GM23338 (cell line): ENCODE results near the gene TNS3. TPM values are rescaled to one million over a fixed set of nuclear protein-coding genes. Genes with fewer than 3 reads are reported as not detected.

Experiments used
- ATAC-seq: fragments of 200-7000 bp; cut with Tn5 transposase; 3 replicates; pipeline ENCODE4 v1.9.1; 2020
- DNase-seq: peaks from one replicate; pipeline ENCODE4 v3.0.0-alpha.2; 2015; ENCODE audit warnings: low spot score
- H2AFZ ChIP-seq: fragments of 200-600 bp; sonication (generic); 2 replicates; pipeline ENCODE4 v1.8.0; 2016; ENCODE audit warnings: antibody characterized with exemption, mild to moderate bottlenecking, moderate library complexity
- H3F3A ChIP-seq: fragments of 200-600 bp; sonication (generic); replicated peaks from 2 replicates; pipeline ENCODE4 v1.8.0; 2017; ENCODE audit warnings: antibody characterized with exemption, mixed run types, low read depth
- H3K27ac ChIP-seq: fragments of 200-600 bp; sonication (generic); 2 replicates; pipeline ENCODE4 v1.6.1; 2016; ENCODE audit warnings: low read depth
- H3K27me3 ChIP-seq: fragments of 200-600 bp; sonication (generic); 2 replicates; pipeline ENCODE4 v1.8.0; 2016; ENCODE audit warnings: mild to moderate bottlenecking, mixed run types, moderate library complexity; ENCODE audit not compliant: insufficient read depth
- H3K36me3 ChIP-seq: fragments of 200-600 bp; sonication (generic); 2 replicates; pipeline ENCODE4 v1.8.0; 2016; ENCODE audit warnings: mild to moderate bottlenecking; ENCODE audit not compliant: insufficient read depth
- H3K4me1 ChIP-seq: fragments of 200-600 bp; sonication (generic); 2 replicates; pipeline ENCODE4 v1.8.0; 2016; ENCODE audit warnings: mild to moderate bottlenecking, moderate library complexity; ENCODE audit not compliant: insufficient read depth
- H3K4me2 ChIP-seq: fragments of 200-600 bp; sonication (generic); 2 replicates; pipeline ENCODE4 v1.7.1; 2017; ENCODE audit warnings: mixed run types
- H3K4me3 ChIP-seq: fragments of 200-600 bp; sonication (generic); 2 replicates; pipeline ENCODE4 v1.6.1; 2016; ENCODE audit warnings: mixed run types
- H3K79me2 ChIP-seq: fragments of 200-600 bp; sonication (generic); replicated peaks from 2 replicates; pipeline ENCODE4 v1.8.0; 2017; ENCODE audit warnings: mild to moderate bottlenecking; ENCODE audit not compliant: insufficient read depth
- H3K9me2 ChIP-seq: fragments of 200-600 bp; sonication (generic); 2 replicates; pipeline ENCODE4 v1.8.0; 2017; ENCODE audit not compliant: insufficient read depth
- H4K20me1 ChIP-seq: fragments of 200-600 bp; sonication (generic); replicated peaks from 2 replicates; pipeline ENCODE4 v1.8.0; 2017; ENCODE audit warnings: mild to moderate bottlenecking; ENCODE audit not compliant: insufficient read depth
- H3K27ac Mint-ChIP-seq: 2 replicates; pipeline ENCODE4 v1.8.0; 2020; ENCODE audit warnings: inconsistent platforms, mild to moderate bottlenecking, moderate library complexity, mixed read lengths
- H3K27me3 Mint-ChIP-seq: 3 replicates; pipeline ENCODE4 v1.8.0; 2022; ENCODE audit warnings: low read depth, mild to moderate bottlenecking, moderate library complexity, mixed read lengths, inconsistent platforms; ENCODE audit not compliant: insufficient read depth, poor library complexity
- H3K36me3 Mint-ChIP-seq: 3 replicates; pipeline ENCODE4 v1.8.0; 2021; ENCODE audit warnings: low read depth, mild to moderate bottlenecking, inconsistent platforms, moderate library complexity, mixed read lengths
- H3K4me1 Mint-ChIP-seq: 3 replicates; pipeline ENCODE4 v1.8.0; 2020; ENCODE audit warnings: mild to moderate bottlenecking, inconsistent platforms, mixed read lengths
- H3K4me3 Mint-ChIP-seq: 3 replicates; pipeline ENCODE4 v1.8.0; 2021; ENCODE audit warnings: moderate library complexity, mild to moderate bottlenecking, inconsistent platforms, mixed read lengths
- H3K9me3 Mint-ChIP-seq: 3 replicates; pipeline ENCODE4 v1.8.0; 2020; ENCODE audit warnings: moderate library complexity, mild to moderate bottlenecking, inconsistent platforms, mixed read lengths
- JUNB ChIP-seq: IDR thresholded peaks from one replicate; pipeline ENCODE4 v1.6.1; 2016; ENCODE audit warnings: antibody characterized with exemption; ENCODE audit not compliant: unreplicated experiment
- NANOG ChIP-seq: IDR thresholded peaks from 2 replicates; pipeline ENCODE4 v1.6.1; 2016; ENCODE audit warnings: antibody characterized with exemption, borderline replicate concordance
- ZNF331 ChIP-seq: fragments of 250-450 bp; sonication (Bioruptor Pico); IDR thresholded peaks from 2 replicates; pipeline ENCODE4 v1.5.0; 2020; ENCODE audit warnings: low read depth, mild to moderate bottlenecking, moderate library complexity
- polyA plus RNA-seq: library from polyadenylated mRNA; unstranded; fragments of >200 nt; fragmentation: Nextera tagmentation; extraction: Ambion mirVana; gene quantifications from 2 replicates; pipeline ENCODE4 v1.2.1, GENCODE V29; 2016
- total RNA-seq: library from RNA; depleted of rRNA; stranded (reverse); fragments of >200 nt; shearing (Covaris generic); gene quantifications from 2 replicates; pipeline ENCODE4 v1.2.3, GENCODE V29; 2014
- TF ChIP-seq, protein P1 (sequence below): fragments of 250-450 bp; sonication (Bioruptor Pico); IDR thresholded peaks from 2 replicates; pipeline ENCODE4 v1.5.0; 2020; ENCODE audit warnings: mild to moderate bottlenecking, moderate library complexity
- TF ChIP-seq, protein P2 (sequence below): IDR thresholded peaks from one replicate; pipeline ENCODE4 v1.6.1; 2018; ENCODE audit warnings: antibody characterized with exemption; ENCODE audit not compliant: unreplicated experiment

TNS3 gene
- total and polyA plus RNA-seq, 2 experiments from 2014 or later = 6.2 to 28.7 TPM

DNA sequence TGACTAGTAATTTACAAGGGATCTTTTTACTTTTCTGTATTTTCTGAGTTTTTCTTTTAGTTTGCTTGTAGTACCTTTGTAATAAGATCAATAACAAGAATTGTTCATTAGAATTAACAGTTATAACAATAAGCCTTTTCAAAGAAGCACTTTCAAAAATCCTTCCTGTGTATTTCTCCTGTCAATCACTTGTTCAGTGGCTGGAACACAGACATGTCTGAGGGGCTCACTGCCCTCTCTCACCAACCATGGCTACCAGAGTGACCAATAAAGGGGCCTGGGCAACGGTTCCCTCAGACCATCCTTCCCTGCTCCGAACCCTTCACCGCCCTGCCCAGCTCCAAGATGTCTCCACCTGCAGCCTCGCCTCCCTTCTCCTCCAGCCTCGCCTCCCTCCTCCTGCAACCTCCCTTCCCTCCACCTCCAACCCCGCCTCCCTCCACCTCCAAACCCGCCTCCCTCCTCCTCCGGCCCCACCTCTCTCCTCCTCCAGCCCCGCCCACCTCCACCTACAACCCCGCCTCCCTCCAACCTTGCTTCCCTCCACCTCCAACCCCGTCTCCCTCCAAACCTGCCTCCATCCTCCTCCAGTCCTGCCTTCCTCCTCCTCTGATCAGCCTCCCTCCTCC lies 353.4 kb downstream of the TNS3 start (continued):
- TF ChIP-seq, protein P1, sequence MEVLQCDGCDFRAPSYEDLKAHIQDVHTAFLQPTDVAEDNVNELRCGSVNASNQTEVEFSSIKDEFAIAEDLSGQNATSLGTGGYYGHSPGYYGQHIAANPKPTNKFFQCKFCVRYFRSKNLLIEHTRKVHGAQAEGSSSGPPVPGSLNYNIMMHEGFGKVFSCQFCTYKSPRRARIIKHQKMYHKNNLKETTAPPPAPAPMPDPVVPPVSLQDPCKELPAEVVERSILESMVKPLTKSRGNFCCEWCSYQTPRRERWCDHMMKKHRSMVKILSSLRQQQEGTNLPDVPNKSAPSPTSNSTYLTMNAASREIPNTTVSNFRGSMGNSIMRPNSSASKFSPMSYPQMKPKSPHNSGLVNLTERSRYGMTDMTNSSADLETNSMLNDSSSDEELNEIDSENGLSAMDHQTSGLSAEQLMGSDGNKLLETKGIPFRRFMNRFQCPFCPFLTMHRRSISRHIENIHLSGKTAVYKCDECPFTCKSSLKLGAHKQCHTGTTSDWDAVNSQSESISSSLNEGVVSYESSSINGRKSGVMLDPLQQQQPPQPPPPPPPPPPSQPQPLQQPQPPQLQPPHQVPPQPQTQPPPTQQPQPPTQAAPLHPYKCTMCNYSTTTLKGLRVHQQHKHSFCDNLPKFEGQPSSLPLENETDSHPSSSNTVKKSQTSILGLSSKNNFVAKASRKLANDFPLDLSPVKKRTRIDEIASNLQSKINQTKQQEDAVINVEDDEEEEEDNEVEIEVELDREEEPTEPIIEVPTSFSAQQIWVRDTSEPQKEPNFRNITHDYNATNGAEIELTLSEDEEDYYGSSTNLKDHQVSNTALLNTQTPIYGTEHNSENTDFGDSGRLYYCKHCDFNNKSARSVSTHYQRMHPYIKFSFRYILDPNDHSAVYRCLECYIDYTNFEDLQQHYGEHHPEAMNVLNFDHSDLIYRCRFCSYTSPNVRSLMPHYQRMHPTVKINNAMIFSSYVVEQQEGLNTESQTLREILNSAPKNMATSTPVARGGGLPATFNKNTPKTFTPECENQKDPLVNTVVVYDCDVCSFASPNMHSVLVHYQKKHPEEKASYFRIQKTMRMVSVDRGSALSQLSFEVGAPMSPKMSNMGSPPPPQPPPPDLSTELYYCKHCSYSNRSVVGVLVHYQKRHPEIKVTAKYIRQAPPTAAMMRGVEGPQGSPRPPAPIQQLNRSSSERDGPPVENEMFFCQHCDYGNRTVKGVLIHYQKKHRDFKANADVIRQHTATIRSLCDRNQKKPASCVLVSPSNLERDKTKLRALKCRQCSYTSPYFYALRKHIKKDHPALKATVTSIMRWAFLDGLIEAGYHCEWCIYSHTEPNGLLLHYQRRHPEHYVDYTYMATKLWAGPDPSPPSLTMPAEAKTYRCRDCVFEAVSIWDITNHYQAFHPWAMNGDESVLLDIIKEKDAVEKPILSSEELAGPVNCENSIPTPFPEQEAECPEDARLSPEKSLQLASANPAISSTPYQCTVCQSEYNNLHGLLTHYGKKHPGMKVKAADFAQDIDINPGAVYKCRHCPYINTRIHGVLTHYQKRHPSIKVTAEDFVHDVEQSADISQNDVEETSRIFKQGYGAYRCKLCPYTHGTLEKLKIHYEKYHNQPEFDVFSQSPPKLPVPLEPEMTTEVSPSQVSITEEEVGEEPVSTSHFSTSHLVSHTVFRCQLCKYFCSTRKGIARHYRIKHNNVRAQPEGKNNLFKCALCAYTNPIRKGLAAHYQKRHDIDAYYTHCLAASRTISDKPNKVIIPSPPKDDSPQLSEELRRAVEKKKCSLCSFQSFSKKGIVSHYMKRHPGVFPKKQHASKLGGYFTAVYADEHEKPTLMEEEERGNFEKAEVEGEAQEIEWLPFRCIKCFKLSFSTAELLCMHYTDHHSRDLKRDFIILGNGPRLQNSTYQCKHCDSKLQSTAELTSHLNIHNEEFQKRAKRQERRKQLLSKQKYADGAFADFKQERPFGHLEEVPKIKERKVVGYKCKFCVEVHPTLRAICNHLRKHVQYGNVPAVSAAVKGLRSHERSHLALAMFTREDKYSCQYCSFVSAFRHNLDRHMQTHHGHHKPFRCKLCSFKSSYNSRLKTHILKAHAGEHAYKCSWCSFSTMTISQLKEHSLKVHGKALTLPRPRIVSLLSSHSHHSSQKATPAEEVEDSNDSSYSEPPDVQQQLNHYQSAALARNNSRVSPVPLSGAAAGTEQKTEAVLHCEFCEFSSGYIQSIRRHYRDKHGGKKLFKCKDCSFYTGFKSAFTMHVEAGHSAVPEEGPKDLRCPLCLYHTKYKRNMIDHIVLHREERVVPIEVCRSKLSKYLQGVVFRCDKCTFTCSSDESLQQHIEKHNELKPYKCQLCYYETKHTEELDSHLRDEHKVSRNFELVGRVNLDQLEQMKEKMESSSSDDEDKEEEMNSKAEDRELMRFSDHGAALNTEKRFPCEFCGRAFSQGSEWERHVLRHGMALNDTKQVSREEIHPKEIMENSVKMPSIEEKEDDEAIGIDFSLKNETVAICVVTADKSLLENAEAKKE (CRISPR knock-in tag) = no peak
- no peak for TF ChIP-seq NANOG

DNA sequence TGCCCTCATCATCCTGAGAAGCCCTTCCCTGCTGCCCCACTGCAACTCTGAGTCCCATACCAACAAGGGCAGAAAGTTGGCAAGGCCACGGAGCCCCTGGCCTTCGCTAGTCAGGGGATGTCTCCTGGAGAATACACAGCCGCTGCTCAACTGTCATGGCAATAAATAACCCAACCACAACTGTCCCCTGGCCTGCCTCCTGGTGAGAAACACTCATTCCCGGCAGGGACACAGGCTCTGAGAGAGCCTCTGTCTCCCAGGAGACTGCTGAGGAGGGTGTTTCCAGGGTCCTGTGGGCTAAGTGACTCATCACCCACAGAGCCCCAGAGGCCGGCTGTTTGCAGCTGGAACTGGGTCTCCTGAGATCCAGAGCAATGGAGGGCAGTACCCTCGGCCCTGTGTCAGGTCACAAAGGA lies 354.1 kb downstream of the TNS3 start:
- Mint-ChIP-seq H3K27me3 (peaks cover 11% of the 10 kb centered on the region), H3K36me3 (peaks cover 3% of the 10 kb centered on the region; the same call in 1 of the 3 replicates), H3K9me3 (peaks cover 5% of the 10 kb centered on the region; the same call in 2 of the 3 replicates), H3K4me3 (no peak overlapping the region), H3K4me1 (no peaks in the 10 kb centered on the region), H3K27ac (no peak overlapping the region)
- H2AFZ ChIP-seq = no peak overlapping the region
- no peaks in the 10 kb centered on the region for H3K36me3 ChIP-seq
- no peak overlapping the region for H3K4me3 ChIP-seq
- TF ChIP-seq, protein P2, sequence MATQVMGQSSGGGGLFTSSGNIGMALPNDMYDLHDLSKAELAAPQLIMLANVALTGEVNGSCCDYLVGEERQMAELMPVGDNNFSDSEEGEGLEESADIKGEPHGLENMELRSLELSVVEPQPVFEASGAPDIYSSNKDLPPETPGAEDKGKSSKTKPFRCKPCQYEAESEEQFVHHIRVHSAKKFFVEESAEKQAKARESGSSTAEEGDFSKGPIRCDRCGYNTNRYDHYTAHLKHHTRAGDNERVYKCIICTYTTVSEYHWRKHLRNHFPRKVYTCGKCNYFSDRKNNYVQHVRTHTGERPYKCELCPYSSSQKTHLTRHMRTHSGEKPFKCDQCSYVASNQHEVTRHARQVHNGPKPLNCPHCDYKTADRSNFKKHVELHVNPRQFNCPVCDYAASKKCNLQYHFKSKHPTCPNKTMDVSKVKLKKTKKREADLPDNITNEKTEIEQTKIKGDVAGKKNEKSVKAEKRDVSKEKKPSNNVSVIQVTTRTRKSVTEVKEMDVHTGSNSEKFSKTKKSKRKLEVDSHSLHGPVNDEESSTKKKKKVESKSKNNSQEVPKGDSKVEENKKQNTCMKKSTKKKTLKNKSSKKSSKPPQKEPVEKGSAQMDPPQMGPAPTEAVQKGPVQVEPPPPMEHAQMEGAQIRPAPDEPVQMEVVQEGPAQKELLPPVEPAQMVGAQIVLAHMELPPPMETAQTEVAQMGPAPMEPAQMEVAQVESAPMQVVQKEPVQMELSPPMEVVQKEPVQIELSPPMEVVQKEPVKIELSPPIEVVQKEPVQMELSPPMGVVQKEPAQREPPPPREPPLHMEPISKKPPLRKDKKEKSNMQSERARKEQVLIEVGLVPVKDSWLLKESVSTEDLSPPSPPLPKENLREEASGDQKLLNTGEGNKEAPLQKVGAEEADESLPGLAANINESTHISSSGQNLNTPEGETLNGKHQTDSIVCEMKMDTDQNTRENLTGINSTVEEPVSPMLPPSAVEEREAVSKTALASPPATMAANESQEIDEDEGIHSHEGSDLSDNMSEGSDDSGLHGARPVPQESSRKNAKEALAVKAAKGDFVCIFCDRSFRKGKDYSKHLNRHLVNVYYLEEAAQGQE = no peak
- TF ChIP-seq JUNB (no peak), ZNF331 (no peak), NANOG (no peak)
- TF ChIP-seq, protein P1 (CRISPR knock-in tag) = no peak
- no peaks in the 10 kb centered on the region for H3K27me3 ChIP-seq
- no peaks in the 10 kb centered on the region for H3K4me1 ChIP-seq
- no peak overlapping the region for H3K27ac ChIP-seq
- ATAC-seq (no peak), DNase-seq (no peak)
- H3K9me2 ChIP-seq = peaks cover 5% of the 10 kb centered on the region; the same call in 1 of the 2 replicates
- H4K20me1 ChIP-seq = no peaks in the 10 kb centered on the region
- H3F3A ChIP-seq = no peaks in the 10 kb centered on the region
- H3K4me2 ChIP-seq = no peak overlapping the region
- H3K79me2 ChIP-seq = no peaks in the 10 kb centered on the region
